Inflammatory macrophage treated with lipopolysaccharide for 1 hour (primary cell): ENCODE data around the gene TMEM170B.
A peak's percentile ranks its signal among the peaks of the same experiment; 100 is the strongest.

Source experiments
- DNase-seq, 2 donors: peaks; one replicate each; pipeline ENCODE4 v3.0.0-alpha.2; 2020 to 2022

TMEM170B gene

GRCh38 chr6:11586536-11586935, 49.0 kb downstream of the TMEM170B start:
- no peak for DNase-seq

- no peak for DNase-seq
These were observed 51.7 kb downstream of the TMEM170B start for GRCh38 chr6:11589261-11589660.

DNA sequence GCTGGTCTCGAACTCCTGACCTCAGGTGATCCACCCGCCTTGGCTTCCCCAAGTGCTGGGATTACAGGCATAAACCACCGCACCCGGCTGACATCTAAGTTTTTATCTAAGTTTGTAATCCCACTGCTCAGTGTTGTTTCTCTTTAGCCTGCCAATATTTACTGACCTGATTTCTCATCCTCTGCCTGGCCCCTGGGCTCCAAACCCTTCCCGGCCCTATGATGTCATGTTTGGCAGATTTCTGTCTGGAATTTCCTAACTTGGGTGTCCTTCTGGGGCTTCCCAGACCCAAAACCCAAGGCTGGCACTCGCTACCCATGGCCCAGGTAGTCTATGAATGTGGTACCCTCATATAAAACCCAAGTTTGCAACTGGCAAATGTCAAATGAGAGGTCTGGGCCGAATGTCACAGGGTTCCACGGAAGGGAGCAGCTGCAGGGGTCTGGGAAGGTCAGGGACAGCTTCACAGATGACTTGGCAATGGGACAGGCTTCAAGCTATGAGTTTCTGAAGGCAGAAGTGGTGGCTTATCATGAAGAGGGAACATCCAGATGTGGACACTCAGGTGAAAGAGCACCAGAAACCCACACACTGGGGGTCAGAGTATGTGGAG, 54.9 kb downstream of the TMEM170B start:
- DNase-seq, result no peak

DNA sequence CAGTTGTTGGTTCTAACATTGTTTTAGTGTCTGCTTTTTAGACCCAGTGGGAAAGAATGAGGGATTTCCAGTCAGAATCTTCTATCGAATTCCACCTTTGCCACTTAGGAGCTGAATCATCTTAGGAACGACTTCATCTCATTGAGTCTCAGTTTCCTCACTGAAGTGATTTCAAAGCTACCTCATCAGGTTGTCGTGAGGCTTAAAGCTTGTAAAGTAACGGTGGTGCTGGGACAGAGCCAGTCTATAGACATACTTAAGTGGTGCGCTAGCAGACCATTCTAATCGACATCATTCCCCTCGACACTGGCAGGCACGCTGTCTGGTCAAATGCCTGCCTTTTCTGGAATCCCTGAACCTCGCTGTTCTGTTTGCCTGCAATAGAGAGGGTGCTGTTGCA, 55.5 kb downstream of the TMEM170B start:
- no peak for DNase-seq

DNA sequence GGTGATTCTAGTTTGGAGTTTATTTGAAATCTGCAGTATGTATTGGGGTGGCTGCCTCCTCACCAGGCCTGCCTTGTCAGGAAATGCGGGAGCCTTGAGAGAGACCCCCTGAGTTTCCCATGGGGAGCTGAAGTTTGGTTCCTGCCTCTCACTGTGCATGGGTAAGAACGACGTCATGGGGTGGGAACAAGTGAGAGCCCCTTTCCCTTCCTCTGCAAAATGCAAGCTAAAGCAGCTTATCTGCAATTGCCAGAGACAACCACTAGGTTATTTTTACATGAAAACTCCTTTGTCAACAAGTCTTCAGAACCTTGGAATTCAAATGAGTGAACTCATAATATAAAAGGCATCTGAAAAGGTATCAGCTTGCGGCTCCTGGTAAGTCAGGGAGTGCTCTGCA, 58.4 kb downstream of the TMEM170B start:
- no peak for DNase-seq

DNA sequence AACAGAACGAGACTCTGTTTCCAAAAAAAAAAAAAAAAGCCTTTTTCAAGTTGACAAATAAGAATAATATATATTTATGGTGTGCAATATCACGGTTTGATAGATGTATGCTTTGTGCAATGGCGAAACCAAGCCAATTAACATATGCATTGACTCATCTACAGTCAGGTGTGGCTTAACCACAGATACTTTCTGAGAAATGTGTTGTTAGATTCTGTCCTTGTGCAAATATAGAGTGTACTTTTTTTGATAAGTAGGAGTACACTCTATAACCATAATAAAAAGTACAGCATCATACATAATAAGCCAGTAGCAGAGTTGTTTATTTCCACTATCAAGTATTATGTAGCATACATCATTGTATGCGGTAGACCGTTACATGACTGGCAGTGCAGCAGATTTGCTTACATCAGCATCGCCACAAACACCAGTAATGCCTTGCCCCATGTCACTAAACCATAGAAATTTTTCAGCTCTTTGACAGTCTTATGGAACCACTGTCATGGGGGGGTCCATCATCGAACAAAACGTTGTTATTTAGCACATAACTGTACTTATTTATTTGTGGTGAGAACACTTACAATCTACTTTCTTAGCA, 59.2 kb downstream of the TMEM170B start:
- no peak for DNase-seq

- DNase-seq, result peak; percentile 81 to 92
These were observed 61.1 kb downstream of the TMEM170B start for GRCh38 chr6:11598687-11599086.

DNA sequence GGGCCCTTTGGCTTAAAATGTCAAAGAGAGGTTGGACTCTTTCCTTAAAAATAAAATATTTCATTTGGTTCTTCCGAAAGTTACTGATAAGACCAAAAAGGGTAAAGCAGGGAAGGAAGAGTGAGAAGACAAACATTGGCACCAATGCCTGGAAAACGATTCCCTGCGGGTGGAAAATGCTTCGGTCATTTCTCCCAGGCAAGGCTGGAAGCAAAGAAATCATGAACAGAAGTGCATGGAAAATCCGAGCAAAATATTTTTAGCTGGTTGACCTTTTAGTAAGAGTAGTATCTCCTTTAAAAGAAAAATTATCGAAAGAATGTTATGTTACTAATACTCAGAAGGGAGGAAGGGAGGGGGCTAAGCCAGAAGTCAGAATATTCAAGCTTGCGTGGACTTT, 62.7 kb downstream of the TMEM170B start:
- no peak for DNase-seq

- no peak for DNase-seq
These were observed 64.4 kb downstream of the TMEM170B start for GRCh38 chr6:11601776-11602605.

DNA sequence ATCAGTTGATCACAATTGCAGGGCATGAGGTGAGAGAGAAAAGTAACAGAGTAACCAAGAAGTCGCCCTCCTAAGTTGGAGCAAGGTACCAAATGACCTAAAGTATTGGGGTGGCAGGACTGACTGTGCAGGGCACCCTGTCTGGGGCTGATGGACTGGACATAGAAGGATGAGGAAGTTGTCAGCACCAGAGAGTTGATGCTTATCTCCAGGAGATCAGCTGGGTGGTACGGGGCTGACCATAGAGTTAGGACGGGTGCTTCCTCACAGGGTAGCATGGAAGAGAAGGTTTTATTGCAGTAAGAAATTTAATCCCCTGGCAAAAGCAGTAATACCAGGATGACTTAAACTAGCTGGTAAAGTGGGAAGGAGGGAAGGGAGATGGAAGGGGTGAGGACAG, 66.7 kb downstream of the TMEM170B start:
- no peak for DNase-seq

DNA sequence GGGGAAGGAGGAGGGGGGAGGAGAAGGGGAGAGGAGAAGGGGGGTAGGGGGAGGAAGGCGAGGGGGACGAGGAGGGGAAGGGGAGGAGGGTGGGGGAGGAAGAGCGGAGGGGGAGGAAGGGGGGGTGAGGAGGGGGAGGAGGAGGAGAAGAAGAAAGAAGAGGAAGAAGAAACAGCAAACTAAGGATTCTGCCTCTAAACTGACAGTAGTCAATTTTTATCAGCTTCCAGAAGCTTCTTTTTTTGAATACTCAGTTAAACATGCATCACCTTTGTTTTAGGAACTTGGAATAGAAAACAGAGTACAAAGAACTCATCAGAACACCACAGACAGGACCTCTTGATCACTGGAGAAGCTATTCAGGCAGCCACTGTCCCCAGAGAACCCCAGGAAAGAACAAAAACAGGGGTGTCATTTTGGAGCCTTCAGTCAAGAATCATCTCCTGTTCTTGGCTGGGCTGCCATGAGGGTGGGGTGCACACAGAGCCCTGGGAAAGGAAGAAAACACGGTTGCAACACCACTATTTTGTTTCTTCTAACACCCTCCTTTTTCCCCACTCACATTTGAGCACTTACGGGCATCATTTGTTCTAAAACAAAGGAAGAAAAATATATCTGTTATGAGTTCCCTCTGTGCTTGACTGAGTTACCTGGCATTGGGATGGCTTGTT, 67.4 kb downstream of the TMEM170B start:
- DNase-seq, result no peak

DNA sequence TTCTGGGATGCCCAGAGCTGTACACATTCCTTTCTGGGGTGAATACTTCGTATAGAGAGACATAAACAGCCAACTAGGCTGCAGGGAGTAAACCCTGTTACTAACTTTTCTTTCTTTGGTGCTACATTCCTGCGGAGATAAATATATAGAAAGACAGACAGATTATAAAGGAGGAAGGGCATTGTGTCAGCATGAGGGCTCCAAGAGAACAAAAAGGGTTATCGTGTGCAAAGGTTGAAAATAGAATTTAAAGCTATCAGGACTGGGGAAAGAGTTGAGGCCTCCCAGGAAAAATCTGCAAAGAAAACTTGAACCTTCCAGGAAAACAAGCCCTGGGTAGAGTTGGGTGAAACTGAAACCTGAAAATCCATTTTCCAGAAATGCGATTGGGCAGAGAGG, 68.0 kb downstream of the TMEM170B start:
- DNase-seq, result no peak

DNA sequence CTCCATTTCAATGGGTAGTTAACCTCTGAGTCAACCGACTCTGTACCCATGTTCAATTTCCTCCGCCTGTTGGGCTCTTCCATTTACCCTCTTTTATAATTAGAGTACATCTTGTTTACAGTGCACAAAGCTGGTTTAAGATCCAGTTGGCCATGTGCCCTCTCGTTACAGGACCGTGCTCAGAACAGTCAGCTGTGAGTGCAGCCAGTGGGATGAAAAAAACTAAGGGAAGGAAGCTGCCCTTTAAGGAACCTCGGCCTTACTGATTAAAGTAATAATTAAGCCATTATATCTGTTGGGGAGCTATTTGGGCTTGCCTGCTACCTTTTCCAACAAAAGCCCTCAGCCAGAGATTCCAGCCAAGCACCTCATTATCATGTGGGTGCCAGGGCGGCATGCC, 68.8 kb downstream of the TMEM170B start:
- no peak for DNase-seq

GRCh38 chr6:11607383-11607782, 69.8 kb downstream of the TMEM170B start:
- DNase-seq, result no peak

DNA sequence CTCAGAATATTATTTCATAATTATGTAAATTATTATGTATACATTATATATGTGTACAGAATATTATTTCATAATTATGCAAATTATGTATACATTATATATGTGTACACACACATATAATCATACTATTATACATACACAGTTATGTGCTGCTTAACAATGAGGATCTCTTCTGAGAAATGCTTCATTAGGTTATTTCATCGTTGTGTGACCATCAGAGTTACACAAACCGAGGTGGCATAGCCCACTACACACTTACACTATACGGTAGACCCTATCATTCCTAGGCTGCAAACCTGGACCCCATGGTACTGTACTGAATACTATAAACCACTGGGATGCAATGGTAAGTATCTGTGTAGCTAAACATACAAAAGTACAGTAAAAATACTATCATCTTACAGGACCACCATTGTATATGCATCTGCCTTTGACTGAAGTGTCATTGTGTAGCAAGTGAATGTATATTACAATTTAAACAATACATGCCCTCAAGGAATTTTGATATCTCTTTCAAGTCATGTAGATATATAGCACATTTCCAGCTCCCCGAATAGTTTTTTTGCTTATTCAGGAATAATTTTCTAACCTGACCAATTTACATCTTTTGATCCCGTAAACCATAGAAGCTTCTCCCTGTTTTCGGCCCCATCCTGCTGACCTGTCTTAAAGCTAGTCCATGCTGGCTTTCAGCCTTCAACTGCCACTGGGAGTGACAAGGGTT, 71.2 kb downstream of the TMEM170B start:
- DNase-seq, result no peak

GRCh38 chr6:11609324-11610071, 71.9 kb downstream of the TMEM170B start:
- no peak for DNase-seq

DNA sequence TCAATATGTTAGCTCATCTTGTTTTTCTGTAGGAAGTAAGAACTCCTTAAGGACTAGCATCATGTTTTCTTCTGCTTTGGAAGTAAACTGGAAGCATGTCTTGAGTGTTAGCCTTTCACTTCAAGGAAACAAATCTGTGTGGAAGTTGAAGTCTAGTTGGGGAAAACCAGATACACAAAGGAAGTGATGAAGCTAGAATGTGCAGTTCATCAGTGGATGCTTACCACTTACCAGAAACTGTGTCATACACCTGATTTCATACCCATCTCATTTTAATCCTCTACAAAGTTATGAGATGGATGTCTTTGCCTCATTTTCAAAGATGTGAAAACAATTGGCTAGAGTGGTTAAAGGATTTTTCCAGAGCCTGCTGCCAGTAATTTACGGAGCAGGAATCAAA, 75.8 kb downstream of the TMEM170B start:
- DNase-seq, result no peak

DNA sequence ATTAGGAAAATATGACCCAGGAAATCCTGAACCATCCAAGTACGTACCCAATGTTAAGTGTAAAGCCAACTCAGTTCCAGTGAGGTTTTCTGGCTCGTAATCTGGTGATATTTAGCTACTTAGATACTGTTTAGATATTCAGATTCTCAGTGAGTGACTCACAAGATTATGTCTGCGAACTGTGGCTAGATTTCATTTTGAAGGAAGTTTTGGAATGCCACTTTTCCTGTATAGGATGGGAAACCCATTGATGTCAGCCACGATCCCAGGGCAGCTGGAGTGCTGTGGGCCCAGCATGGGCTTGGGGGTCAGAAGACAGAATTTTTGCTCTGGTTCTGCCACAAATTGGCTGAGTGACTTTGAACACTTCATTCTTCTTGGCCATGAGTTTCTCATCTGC, 76.3 kb downstream of the TMEM170B start:
- DNase-seq, result no peak

DNA sequence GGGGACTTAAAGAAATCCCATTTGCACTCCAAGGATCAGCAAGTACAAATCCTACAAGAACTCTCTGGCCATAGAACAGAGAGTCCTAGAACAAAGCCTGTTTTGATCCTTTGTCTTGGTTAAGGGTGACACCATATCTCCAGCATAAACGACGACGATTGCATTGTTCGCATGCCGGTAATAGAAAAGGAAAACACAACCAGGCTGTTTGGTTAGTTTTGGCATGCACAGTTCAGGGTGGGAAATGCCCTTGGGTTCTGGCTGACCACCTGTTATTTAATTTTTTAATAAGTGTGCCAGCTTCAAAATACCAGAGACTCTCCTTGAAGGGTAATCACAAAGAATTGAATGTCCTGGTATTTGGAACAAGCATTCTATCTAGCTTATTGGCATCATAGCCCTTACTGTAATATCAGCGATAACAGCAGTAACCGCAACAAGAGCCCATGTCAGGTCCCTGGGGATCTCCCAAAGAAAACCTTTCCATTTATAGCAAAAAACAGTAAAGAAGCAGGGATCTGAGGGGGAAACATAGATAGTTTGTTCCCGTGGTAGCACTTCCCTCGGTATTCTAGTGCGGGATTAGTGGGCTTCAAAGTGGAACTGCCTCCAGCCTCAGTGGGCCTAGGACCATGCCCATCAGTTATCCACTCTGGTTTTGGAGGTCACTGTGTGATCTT, 77.1 kb downstream of the TMEM170B start:
- DNase-seq, result no peak

GRCh38 chr6:11615214-11615602, 77.7 kb downstream of the TMEM170B start:
- no peak for DNase-seq

GRCh38 chr6:11616200-11616611, 78.7 kb downstream of the TMEM170B start:
- DNase-seq, result no peak

DNA sequence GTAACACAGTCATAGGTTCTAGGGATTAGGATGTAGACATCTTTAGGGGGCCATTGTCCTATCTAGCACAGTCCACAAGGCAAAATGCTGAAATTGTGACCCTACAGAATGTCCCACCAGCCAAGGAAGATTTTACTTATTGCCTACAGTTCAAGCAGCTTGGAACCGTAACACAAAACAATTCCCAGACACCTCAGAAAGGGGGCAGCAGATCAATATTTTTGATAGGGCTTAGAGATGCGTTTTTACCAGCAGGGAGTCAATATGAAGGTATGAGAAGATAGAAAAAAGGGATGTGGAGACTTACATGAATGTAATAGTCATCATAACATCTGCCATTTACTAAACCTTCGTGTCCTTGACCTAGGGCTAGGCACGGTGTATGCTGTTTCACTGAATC, 81.0 kb downstream of the TMEM170B start:
- DNase-seq, result no peak
